HCT116 (cell line): Measurements from ENCODE around the gene TK2.

Experiments
- CTCF ChIP-seq, 3 experiments: fragments of 200-600 bp in 1 of 3; sonication (generic) in 1 of 3; IDR thresholded peaks in 2 of 3; conservative IDR thresholded peaks in 1 of 3; 2 replicates each; pipeline ENCODE4 v1.5.1; 2012 to 2017; ENCODE audit warnings: low read depth in 2 of 3, low read length in 2 of 3, antibody characterized with exemption in 1 of 3, borderline replicate concordance in 1 of 3, control low read depth in 1 of 3, mild to moderate bottlenecking in 1 of 3, mixed read lengths in 1 of 3, mixed run types in 1 of 3, moderate library complexity in 1 of 3; ENCODE audit not compliant: insufficient read depth in 1 of 3
- MAX ChIP-seq: IDR thresholded peaks from 2 replicates; pipeline ENCODE4 v1.6.1; 2012
- REST ChIP-seq: IDR thresholded peaks from 2 replicates; pipeline ENCODE4 v1.6.1; 2012; ENCODE audit warnings: low read depth
- ZFX ChIP-seq: fragments of 450-650 bp; IDR thresholded peaks from 2 replicates; pipeline ENCODE4 v1.6.1; 2017

GRCh38 chr16:66522816-66523590 lies 26.9 kb downstream of the TK2 start:
- TF ChIP-seq ZFX (no peak), CTCF (IDR thresholded peaks at IDR 0.05 in 2 of 3, conservative IDR thresholded peaks at IDR 0.05 in 1 of 3; ENCODE audit: borderline replicate concordance in 1 of 3, insufficient read depth in 1 of 3, low read depth in 2 of 3, low read length in 2 of 3) (no peak), MAX (no peak), REST (no peak)
